Mesothelial cell of epicardium (in vitro differentiated cells): ENCODE measurements around the gene GCAT. TPM values are rescaled to one million over a fixed set of nuclear protein-coding genes. Genes with fewer than 3 reads are reported as not detected.

ENCODE experiments used
- DNase-seq, 2 experiments: peaks; one replicate each; pipeline ENCODE4 v3.0.0; 2021; ENCODE audit warnings: low spot score in 2 of 2; ENCODE audit not compliant: unreplicated experiment in 2 of 2
- H3K27ac Mint-ChIP-seq: 2 replicates; pipeline ENCODE4 v1.8.0; 2021; ENCODE audit warnings: mixed read lengths
- H3K27me3 Mint-ChIP-seq: 2 replicates; pipeline ENCODE4 v1.8.0; 2021; ENCODE audit warnings: low read depth, mixed read lengths
- H3K36me3 Mint-ChIP-seq: 2 replicates; pipeline ENCODE4 v1.8.0; 2021; ENCODE audit warnings: mixed read lengths
- H3K4me1 Mint-ChIP-seq: 2 replicates; pipeline ENCODE4 v1.8.0; 2021; ENCODE audit warnings: mixed read lengths
- H3K4me3 Mint-ChIP-seq: 2 replicates; pipeline ENCODE4 v1.8.0; 2021; ENCODE audit warnings: mild to moderate bottlenecking, moderate library complexity, mixed read lengths
- H3K9me3 Mint-ChIP-seq: 2 replicates; pipeline ENCODE4 v1.8.0; 2021; ENCODE audit warnings: mixed read lengths
- total RNA-seq: library from RNA; stranded (reverse); gene quantifications from 3 replicates; pipeline ENCODE4 v1.2.1, GENCODE V29; 2021
- TF ChIP-seq, protein P1 (sequence below): fragments of 200-600 bp; sonication (generic); IDR thresholded peaks from one replicate; pipeline ENCODE4 v1.5.0; 2021; ENCODE audit warnings: antibody characterized with exemption; ENCODE audit not compliant: unreplicated experiment

Gene GCAT
- total RNA-seq, 1 donor from 2014 or later, result 12.5 TPM

DNA sequence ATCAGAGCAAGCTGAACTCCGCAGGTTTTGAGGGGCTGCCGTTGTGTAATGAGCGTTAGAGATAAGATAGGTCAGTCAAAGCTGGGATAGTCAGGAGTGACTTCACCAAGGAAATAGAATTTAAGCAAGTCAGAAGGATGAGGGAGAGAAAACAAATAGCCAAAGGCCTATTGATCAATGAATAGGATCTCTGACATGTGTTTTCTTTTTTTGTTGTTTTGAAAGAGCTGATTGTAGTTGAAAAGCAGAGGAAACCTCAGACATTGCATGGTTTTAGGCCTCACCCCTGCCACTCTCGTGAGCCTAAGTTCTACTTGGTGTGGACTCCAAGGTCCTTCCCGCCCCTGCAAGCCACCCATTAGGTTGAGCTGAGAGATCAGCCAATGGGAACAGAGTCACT lies 44.7 kb downstream of the GCAT start:
- H3K27ac Mint-ChIP-seq, result no peak overlapping the region
- H3K9me3 Mint-ChIP-seq, result no peaks in the 10 kb centered on the region
- H3K27me3 Mint-ChIP-seq, result no peaks in the 10 kb centered on the region
- peaks cover 28% of the 10 kb centered on the region for H3K4me1 Mint-ChIP-seq
- H3K36me3 Mint-ChIP-seq, result peaks cover 43% of the 10 kb centered on the region
- TF ChIP-seq, protein P1, sequence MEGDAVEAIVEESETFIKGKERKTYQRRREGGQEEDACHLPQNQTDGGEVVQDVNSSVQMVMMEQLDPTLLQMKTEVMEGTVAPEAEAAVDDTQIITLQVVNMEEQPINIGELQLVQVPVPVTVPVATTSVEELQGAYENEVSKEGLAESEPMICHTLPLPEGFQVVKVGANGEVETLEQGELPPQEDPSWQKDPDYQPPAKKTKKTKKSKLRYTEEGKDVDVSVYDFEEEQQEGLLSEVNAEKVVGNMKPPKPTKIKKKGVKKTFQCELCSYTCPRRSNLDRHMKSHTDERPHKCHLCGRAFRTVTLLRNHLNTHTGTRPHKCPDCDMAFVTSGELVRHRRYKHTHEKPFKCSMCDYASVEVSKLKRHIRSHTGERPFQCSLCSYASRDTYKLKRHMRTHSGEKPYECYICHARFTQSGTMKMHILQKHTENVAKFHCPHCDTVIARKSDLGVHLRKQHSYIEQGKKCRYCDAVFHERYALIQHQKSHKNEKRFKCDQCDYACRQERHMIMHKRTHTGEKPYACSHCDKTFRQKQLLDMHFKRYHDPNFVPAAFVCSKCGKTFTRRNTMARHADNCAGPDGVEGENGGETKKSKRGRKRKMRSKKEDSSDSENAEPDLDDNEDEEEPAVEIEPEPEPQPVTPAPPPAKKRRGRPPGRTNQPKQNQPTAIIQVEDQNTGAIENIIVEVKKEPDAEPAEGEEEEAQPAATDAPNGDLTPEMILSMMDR, result no peak
- H3K4me3 Mint-ChIP-seq, result no peak overlapping the region
- no peak for DNase-seq

DNA sequence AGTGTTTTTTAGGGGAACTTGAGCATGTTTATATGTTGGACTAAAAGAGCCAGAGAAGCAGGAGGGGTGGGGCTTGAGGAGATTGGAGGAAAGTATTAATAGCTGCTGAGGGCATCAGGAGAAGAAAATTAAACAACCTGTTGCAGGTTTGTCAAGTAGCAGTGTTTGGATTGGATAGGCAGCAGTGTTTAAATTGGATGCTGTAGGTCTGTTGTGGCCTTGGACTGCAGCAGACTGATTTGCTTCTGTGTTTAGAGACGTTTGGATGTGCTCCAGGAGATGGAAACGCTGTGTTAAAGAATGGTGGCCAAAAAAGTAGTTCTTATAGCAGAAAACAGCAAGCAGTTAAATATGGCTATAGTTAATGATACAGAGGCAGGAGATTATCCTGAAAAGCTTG lies 47.2 kb downstream of the GCAT start:
- H3K27me3 Mint-ChIP-seq, result no peaks in the 10 kb centered on the region
- no peak for DNase-seq
- H3K4me3 Mint-ChIP-seq, result no peak overlapping the region
- TF ChIP-seq, protein P1, result no peak
- peaks cover 12% of the 10 kb centered on the region for H3K4me1 Mint-ChIP-seq
- H3K9me3 Mint-ChIP-seq, result no peaks in the 10 kb centered on the region
- no peak overlapping the region for H3K27ac Mint-ChIP-seq
- H3K36me3 Mint-ChIP-seq, result peaks cover 47% of the 10 kb centered on the region

GRCh38 chr22:37855462-37855861 lies 47.7 kb downstream of the GCAT start:
- Mint-ChIP-seq H3K9me3 (no peaks in the 10 kb centered on the region), H3K36me3 (peaks cover 47% of the 10 kb centered on the region), H3K4me3 (no peak overlapping the region), H3K27ac (no peak overlapping the region), H3K27me3 (no peaks in the 10 kb centered on the region), H3K4me1 (peaks cover 8% of the 10 kb centered on the region)
- DNase-seq, result no peak
- TF ChIP-seq, protein P1, result no peak

DNA sequence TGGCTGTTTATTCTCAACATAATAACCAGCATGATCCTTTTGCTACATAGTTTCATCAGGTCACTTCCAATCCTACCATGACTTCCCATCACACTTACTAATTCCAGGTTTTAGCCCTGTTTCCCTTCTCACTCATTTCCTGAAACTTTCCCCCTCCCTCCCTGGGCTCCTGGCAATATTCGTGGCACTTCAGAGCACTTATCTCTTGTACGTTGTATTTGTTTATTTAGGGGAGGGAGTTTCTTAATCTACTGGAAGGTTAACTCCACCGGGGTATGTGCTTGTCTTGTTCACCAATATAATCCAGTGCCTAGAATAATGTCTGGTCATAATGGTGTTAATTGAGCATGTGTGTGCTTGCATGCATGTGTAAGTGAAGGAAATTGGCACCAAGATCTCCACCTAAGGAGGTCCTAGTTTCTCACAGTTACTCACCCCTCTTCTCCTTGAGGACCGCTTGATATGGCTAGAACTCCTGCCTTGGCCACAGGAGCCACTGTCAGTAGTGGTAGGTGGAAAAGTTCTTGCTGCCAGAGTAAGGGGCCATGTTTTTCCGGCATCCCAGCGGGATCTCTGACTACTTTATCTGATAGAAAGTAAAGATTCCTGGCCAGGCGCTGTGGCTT lies 53.2 kb downstream of the GCAT start:
- Mint-ChIP-seq H3K4me3 (no peak overlapping the region), H3K9me3 (no peaks in the 10 kb centered on the region), H3K27ac (no peak overlapping the region), H3K4me1 (no peaks in the 10 kb centered on the region), H3K27me3 (no peaks in the 10 kb centered on the region), H3K36me3 (peaks cover 37% of the 10 kb centered on the region)
- TF ChIP-seq, protein P1, result no peak
- no peak for DNase-seq

- Mint-ChIP-seq H3K27ac (peak overlapping the region; percentile 25), H3K27me3 (no peaks in the 10 kb centered on the region), H3K4me1 (no peaks in the 10 kb centered on the region), H3K9me3 (no peaks in the 10 kb centered on the region), H3K4me3 (no peak overlapping the region), H3K36me3 (peaks cover 38% of the 10 kb centered on the region)
- TF ChIP-seq, protein P1, result no peak
- no peak for DNase-seq
Measured at GRCh38 chr22:37862570-37863325, 55.0 kb downstream of the GCAT start.
